GM19467 (cell line): ENCODE data around the gene MPP4.

Source experiments
- ATAC-seq: cut with Tn5 transposase; IDR thresholded peaks from one replicate; pipeline ENCODE4 v1.9.1; 2021; ENCODE audit warnings: mild to moderate bottlenecking, moderate library complexity; ENCODE audit not compliant: unreplicated experiment

The MPP4 gene

DNA sequence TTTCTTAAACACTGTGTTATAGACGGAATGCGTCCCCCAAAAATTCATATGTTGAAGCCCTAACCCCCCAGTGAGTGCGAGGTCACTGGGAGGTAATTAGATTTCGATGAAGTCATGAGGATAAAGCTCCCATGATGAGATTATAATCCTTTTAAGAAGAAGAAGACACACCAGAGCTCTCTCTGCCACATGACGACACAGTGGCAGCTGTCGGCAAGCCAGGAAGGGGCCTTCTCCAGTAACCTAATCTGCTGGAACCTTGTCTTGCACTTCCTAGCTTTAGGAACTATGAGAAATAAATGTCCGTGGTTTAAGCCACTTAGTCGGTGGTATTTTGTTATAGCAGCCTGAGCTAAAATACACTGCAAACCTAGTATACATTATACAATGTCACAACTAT lies 67.4 kb downstream of the MPP4 start:
- no peak for ATAC-seq

DNA sequence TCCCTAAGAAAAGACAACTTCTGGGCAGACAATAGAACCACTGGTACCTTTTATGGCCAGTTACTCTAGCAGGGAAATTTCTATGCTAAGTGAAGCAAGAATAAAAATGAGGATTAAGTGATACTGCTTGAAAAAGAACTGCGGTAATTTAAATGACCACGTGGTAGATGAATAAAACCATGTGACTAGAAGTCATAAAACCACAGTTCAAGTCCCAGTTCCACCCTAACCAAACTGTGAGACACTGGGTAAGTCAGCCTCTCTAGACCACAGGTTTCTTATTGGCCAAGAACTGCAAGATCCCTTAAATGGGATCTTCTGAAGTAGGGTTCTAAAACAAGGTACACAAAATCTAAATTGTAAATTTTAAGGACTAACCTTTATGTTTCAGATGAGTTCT lies 67.9 kb downstream of the MPP4 start:
- ATAC-seq, result no peak

DNA sequence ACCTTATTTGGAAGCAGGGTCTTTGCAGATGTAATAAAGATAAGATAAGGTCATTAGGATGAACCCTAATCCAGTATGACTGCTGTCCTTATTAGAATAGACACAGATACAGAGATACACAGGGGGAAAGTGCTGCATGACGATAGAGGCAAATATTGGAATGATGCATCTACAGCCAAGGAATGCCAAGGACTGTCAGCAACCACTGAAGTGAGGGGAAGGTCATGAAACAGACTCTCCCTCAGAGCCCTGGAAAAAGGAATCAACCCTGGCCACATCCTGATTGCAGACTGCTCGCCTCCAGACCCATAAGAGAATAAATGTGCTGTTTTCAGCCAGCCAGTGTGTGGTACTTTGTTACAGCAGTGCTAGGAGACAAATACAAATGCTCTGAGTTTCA lies 69.9 kb downstream of the MPP4 start:
- ATAC-seq, result no peak

DNA sequence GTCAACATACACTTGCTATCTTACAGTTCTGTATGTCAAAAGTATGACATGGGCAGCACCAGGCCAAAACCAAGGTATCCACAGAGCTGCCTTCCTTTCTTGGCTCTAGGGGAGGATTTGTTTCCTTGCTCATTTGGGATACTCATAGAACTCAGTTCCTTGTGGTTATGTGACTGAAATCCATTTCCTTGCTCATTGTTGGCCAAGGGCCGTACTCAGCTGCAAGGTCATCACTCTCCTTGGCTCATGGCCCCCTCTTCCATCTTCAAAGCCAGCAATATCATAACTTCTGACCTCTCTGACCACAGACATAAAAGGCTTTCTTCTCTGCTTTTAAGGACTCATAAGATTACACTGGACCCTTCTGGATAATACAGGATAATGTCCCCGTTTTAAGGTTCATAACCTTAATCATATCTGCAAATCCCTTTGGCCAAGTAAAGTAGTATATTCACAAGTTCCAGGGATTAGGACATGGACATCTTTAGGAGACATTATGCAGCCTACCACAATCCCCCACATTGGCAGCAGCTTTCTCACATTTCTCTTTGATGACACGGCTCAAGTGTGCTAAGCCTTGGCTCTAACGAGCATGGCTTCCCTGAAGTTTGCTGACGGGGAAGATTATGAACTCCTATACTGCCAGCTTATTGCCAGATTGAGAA lies 76.0 kb downstream of the MPP4 start:
- no peak for ATAC-seq

DNA sequence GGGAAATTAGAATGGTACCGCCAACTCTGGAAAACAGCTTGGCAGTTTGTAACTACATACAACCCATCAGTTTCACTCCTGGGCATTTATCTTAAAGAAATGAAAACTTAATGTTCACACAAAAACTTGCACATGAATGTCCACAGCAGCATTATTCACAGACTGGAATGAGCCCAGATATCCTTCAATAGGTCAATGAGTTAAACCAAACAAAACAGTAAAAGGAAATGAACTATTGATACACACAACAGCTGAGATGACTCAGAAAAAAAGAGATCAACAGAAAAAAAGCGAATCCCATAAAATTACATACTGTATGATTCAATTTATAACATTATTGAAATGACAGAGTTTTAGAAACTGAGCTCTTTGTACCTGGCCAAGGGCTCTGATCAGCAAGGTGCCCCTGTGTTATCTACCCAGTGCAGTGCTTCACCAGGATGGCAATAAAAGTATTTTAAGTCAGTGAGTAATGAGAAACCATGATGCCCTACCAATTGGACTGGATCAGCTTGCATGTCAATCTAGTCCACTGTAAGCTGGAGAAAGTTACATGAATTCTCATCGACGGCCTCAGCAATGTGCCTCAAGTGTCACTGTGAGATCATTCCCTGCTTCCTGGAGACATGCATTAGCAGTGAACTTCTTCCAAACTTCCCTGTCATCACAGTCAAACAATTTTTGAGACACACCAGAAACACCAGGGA lies 77.0 kb downstream of the MPP4 start:
- ATAC-seq, result no peak

DNA sequence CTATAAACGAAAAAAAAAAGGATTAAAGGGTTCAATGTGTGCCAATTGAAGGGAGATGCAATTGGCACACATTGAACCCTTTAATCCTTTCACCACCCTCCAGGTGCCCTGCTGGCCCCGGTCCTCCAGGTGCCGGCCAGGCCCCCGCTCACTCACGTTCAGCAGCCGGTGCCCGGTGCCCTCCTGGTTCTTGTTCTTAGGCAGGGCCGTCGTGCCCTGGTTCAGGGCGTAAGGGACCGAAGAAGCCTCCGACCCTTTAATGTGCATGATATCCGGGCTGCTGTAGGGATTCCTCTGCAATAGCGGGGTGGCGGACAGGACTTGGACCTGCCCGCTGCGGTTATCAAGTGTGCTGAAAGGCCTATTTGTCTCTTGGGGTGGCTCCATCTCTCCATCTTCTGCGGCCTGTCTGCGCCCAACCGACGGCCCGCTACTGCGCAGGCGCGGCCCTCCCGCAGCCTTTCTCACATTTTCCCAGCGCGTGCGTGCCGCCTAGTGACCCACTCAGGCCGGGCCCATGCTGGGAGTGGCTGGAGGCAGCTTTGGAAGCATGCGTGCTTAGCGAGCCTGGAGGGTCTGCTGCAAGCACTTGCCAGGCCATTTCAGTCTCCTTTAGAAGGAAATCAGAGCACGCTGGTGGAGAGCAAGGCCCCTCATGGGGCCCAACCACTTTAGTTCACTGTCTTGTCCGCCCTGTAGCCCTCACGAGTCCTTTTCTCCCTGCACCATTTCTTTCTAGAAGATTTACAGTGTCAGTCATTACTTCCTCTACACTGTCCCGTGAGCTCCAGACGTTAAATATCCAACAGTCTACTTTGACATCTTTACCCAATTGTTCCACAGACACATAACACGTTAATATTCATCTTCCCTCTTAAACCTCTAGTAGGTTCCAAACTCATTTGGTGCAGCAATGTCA lies 79.4 kb downstream of the MPP4 start:
- no peak for ATAC-seq

DNA sequence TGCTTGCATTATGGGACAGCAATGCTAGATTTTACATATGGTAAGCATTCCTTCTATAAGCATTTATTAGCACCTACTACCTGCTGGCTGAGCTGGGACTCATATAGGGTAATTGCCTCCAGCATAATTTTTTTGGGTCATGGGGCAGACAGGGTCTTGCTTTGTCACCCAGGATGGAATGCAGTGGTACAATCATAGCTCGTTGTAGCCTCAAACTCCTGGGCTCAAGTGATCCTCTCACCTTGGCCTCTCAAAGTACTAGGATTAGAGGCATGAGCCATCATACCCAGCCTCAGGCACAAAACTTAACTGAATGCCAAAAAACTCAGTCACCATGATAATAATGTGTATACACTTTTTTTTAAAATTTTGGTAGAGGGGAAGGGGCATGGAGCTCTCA lies 90.4 kb downstream of the MPP4 start:
- ATAC-seq, result no peak

DNA sequence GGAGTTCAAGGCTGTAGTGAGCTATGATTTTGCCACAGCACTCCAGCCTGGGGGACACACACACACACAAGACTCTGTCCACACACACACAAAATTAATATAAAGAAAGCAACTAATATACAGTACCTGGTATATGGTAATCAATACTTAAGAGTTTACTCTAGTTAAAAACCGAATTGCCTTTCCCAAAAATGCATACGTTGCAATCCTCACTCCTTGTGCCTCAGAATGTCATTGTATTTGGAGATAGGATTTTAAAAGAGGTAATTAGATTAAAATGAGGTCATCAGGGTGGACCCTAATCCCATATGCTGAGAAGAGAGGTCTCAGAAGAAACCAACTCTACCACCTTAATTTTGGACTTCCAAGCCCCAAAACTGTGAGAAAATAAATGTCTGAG lies 90.9 kb downstream of the MPP4 start:
- no peak for ATAC-seq

DNA sequence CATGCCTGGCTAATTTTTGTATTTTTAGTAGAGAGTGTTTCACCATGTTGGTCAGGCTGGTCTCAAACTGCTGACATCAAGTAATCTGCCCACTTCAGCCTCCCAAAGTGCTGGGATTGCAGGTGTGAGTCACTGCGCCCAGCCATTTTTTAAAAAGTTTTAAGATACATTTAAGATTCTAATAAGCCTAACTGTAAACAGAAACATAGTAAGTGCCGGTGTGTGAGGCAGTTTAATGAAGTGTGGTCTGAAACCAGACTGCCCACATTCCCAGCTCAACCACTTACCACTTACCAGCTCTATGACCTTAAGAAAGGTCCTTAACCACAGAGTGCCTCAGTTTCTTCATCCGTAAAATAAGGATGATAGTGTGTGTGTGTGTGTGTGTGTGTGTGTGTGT lies 97.5 kb downstream of the MPP4 start:
- no peak for ATAC-seq

DNA sequence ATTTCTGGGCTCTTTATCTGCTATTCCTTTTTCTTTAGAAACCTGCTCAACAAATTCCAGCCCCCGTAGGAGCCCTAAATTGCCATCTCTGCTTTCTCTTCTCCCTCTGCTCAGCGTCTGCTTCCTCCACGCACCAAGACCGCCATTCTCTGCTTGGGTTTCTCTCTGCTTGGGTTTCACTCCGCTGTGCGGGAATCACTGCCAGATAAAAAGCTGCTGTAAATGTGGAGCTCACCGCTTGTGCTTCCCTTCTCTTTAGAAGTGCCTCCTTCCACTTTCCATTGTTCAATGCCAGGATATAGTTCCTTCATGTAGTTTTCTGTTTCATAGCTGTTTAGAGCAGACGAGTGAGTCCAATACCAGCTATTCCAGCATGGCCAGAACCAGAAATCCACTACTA lies 101.0 kb downstream of the MPP4 start:
- no peak for ATAC-seq
